Measurements from ENCODE around the gene CTNNA2. TPM values are rescaled to one million over a fixed set of nuclear protein-coding genes. Genes with fewer than 3 reads are reported as not detected.

The CTNNA2 gene
- total and polyA plus RNA-seq, 9 of the 15 experiments (the other 6 are each of a cell fraction or from before 2014, with no cell fraction given), result 0.03 to 0.40 (median 0.15) TPM

DNA sequence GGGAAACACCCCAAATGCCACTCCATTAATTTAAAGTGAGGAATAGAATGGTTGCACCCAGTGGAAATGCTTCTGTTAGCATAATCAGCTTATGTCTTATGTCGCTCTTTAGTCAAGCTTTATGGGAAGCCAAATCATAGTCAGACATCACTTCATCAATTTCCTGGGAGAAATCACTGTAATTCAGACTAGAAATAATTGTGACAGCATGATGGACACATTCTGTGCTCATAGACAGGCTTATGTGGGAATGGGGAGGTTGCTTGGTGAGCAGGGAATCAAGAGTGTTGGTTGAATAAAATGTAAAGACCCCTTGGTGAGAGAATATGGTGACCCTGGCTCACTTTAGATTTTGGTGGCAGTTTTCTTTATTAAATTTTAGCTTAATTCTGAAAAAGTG lies 174.0 kb downstream of the CTNNA2 start:
- H3K36me3 ChIP-seq (ENCODE audit: control insufficient read depth, insufficient read depth, low read length), result no peaks in the 10 kb centered on the region
- no peaks in the 10 kb centered on the region for H4K20me1 ChIP-seq (replicated peaks; ENCODE audit: control insufficient read depth, insufficient read depth, low read length)
- H3K4me2 ChIP-seq (ENCODE audit: insufficient read depth, low read length), result no peak overlapping the region
- no peaks in the 10 kb centered on the region for H3K9me1 ChIP-seq (ENCODE audit: control insufficient read depth, insufficient read depth, low read length)
- no peak overlapping the region for H3K9ac ChIP-seq (ENCODE audit: insufficient read depth in 1 of 2, low read depth in 2 of 2, low read length in 2 of 2)
- H3K4me1 ChIP-seq (replicated peaks in 1 of 2; ENCODE audit: control insufficient read depth in 2 of 2, insufficient read depth in 2 of 2, low read length in 2 of 2), result no peaks in the 10 kb centered on the region
- no peak for ATAC-seq
- H3K9me3 ChIP-seq (replicated peaks; ENCODE audit: control insufficient read depth, insufficient read depth, low read depth, low read length), result no peaks in the 10 kb centered on the region; the same call in 1 of the 2 replicates
- no peak for TF ChIP-seq MTA3 (IDR thresholded peaks at IDR 0.05; ENCODE audit: borderline replicate concordance)
- TF ChIP-seq SRF (CRISPR knock-in tag; IDR thresholded peaks at IDR 0.05), result no peak
- no peak for TF ChIP-seq OTX1 (CRISPR knock-in tag; IDR thresholded peaks at IDR 0.05)
- POLR2A ChIA-PET, result no interaction called here
- intact Hi-C loops (cut with micrococcal nuclease) (no loop called here), in situ Hi-C loops (cut with MboI) (no loop called here)
- WGBS (ENCODE audit: insufficient coverage, low coverage, missing lambda C conversion rate), result 0% methylated on average over 1 of the region's 1 CpG
- DNase-seq (ENCODE audit: extremely low read depth in 1 of 4, low spot score in 3 of 4), result no peak
- no peak overlapping the region for H3K4me3 ChIP-seq
- FAIRE-seq, result no peak
- H3K27ac ChIP-seq (ENCODE audit: extremely low read depth, low read depth, low read length), result no peak overlapping the region
- CTCF ChIA-PET (ENCODE audit: low intra/inter-chr PET ratio), result no interaction called here
- H3K79me2 ChIP-seq (ENCODE audit: control insufficient read depth, insufficient read depth, low read length), result no peaks in the 10 kb centered on the region
- H2AFZ ChIP-seq (ENCODE audit: low read depth, low read length), result no peak overlapping the region
- no TSS peak for BruUV-seq (replicated peaks)
- no peaks in the 10 kb centered on the region for H3K27me3 ChIP-seq (ENCODE audit: control insufficient read depth in 2 of 2, insufficient read depth in 2 of 2, low read length in 2 of 2)

DNA sequence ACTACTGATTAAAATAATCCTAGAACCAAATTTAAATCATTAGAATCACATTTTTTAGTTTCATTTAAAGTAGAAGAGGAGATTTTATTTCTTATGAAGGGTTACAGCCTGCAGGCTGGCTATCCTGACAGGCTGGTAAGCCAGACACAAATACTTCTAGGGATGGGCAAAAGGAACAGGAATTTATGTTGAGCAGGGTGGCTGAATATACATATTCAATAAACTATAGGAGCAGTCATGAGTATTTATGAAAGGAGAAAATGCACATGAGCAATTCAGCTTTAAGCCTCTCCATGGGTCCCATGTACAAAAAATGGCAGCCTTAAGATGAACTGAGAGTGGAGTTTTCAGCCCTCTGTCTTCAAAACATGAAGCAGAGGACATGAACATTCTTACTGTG lies 182.4 kb downstream of the CTNNA2 start:
- no peak for ATAC-seq
- no TSS peak for BruUV-seq (replicated peaks)
- no peaks in the 10 kb centered on the region for H3K79me2 ChIP-seq (ENCODE audit: control insufficient read depth, insufficient read depth, low read length)
- no peak for DNase-seq (ENCODE audit: extremely low read depth in 1 of 4, low spot score in 3 of 4)
- in situ Hi-C loops (cut with MboI), result no loop called here
- no peak overlapping the region for H2AFZ ChIP-seq (ENCODE audit: low read depth, low read length)
- no peak overlapping the region for H3K27ac ChIP-seq (ENCODE audit: extremely low read depth, low read depth, low read length)
- no peaks in the 10 kb centered on the region for H3K4me1 ChIP-seq (replicated peaks in 1 of 2; ENCODE audit: control insufficient read depth in 2 of 2, insufficient read depth in 2 of 2, low read length in 2 of 2)
- no peaks in the 10 kb centered on the region for H3K27me3 ChIP-seq (ENCODE audit: control insufficient read depth in 2 of 2, insufficient read depth in 2 of 2, low read length in 2 of 2)
- intact Hi-C loops (cut with micrococcal nuclease), result no loop called here
- H3K4me2 ChIP-seq (ENCODE audit: insufficient read depth, low read length), result no peak overlapping the region
- FAIRE-seq, result no peak
- no peaks in the 10 kb centered on the region for H3K36me3 ChIP-seq (ENCODE audit: control insufficient read depth, insufficient read depth, low read length)
- H3K9ac ChIP-seq (ENCODE audit: insufficient read depth in 1 of 2, low read depth in 2 of 2, low read length in 2 of 2), result no peak overlapping the region
- no peaks in the 10 kb centered on the region for H3K9me3 ChIP-seq (replicated peaks; ENCODE audit: control insufficient read depth, insufficient read depth, low read depth, low read length)
- no peaks in the 10 kb centered on the region for H3K9me1 ChIP-seq (ENCODE audit: control insufficient read depth, insufficient read depth, low read length)
- H3K4me3 ChIP-seq, result no peak overlapping the region
- TF ChIP-seq, protein P1, sequence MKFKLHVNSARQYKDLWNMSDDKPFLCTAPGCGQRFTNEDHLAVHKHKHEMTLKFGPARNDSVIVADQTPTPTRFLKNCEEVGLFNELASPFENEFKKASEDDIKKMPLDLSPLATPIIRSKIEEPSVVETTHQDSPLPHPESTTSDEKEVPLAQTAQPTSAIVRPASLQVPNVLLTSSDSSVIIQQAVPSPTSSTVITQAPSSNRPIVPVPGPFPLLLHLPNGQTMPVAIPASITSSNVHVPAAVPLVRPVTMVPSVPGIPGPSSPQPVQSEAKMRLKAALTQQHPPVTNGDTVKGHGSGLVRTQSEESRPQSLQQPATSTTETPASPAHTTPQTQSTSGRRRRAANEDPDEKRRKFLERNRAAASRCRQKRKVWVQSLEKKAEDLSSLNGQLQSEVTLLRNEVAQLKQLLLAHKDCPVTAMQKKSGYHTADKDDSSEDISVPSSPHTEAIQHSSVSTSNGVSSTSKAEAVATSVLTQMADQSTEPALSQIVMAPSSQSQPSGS (CRISPR knock-in tag; IDR thresholded peaks at IDR 0.05), result no peak
- no peak for TF ChIP-seq ZNF830 (CRISPR knock-in tag; IDR thresholded peaks at IDR 0.05)
- TF ChIP-seq, protein P2, sequence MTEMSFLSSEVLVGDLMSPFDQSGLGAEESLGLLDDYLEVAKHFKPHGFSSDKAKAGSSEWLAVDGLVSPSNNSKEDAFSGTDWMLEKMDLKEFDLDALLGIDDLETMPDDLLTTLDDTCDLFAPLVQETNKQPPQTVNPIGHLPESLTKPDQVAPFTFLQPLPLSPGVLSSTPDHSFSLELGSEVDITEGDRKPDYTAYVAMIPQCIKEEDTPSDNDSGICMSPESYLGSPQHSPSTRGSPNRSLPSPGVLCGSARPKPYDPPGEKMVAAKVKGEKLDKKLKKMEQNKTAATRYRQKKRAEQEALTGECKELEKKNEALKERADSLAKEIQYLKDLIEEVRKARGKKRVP (CRISPR knock-in tag; IDR thresholded peaks at IDR 0.05), result no peak
- TF ChIP-seq FOXM1 (IDR thresholded peaks at IDR 0.05; ENCODE audit: low read depth), result no peak
- TF ChIP-seq FOXM1 (CRISPR knock-in tag; IDR thresholded peaks at IDR 0.05; ENCODE audit: low read depth), result no peak
- no peak for TF ChIP-seq EHMT2 (IDR thresholded peaks at IDR 0.05)
- TF ChIP-seq ZEB2 (IDR thresholded peaks at IDR 0.05), result no peak
- TF ChIP-seq TGIF2 (CRISPR knock-in tag; IDR thresholded peaks at IDR 0.05), result no peak
- TF ChIP-seq, protein P3, sequence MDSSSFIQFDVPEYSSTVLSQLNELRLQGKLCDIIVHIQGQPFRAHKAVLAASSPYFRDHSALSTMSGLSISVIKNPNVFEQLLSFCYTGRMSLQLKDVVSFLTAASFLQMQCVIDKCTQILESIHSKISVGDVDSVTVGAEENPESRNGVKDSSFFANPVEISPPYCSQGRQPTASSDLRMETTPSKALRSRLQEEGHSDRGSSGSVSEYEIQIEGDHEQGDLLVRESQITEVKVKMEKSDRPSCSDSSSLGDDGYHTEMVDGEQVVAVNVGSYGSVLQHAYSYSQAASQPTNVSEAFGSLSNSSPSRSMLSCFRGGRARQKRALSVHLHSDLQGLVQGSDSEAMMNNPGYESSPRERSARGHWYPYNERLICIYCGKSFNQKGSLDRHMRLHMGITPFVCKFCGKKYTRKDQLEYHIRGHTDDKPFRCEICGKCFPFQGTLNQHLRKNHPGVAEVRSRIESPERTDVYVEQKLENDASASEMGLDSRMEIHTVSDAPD (CRISPR knock-in tag; IDR thresholded peaks at IDR 0.05), result no peak
- no peak for TF ChIP-seq ADNP (tag; IDR thresholded peaks at IDR 0.05)
- TF ChIP-seq NFXL1 (CRISPR knock-in tag; IDR thresholded peaks at IDR 0.05), result no peak
- TF ChIP-seq ZNF212 (CRISPR knock-in tag; IDR thresholded peaks at IDR 0.05), result no peak
- no peak for TF ChIP-seq DDX20 (tag; IDR thresholded peaks at IDR 0.05; ENCODE audit: low read depth)
- H4K20me1 ChIP-seq (replicated peaks; ENCODE audit: control insufficient read depth, insufficient read depth, low read length), result no peaks in the 10 kb centered on the region
- ChIA-PET POLR2A (no interaction called here), CTCF (ENCODE audit: low intra/inter-chr PET ratio) (no interaction called here)

All from K562 (cell line).